Measurements from ENCODE around the gene TMEM233.

TMEM233 gene

GRCh38 chr12:119570771-119571170 lies 22.8 kb upstream of the TMEM233 start:
- no peak for DNase-seq (ENCODE audit: low read depth, low spot score)
- in situ Hi-C loops (cut with HindIII; ENCODE audit: low sequenced_read_pairs) = no loop called here
- TF ChIP-seq CTCF (IDR thresholded peaks at IDR 0.05; ENCODE audit: low read depth, low read length) = no peak
- H3K4me3 ChIP-seq (ENCODE audit: low read depth, low read length) = no peak overlapping the region

GRCh38 chr12:119573086-119573485 lies 20.5 kb upstream of the TMEM233 start:
- TF ChIP-seq CTCF (IDR thresholded peaks at IDR 0.05; ENCODE audit: low read depth, low read length) = no peak
- DNase-seq (ENCODE audit: low read depth, low spot score) = no peak
- H3K4me3 ChIP-seq (ENCODE audit: low read depth, low read length) = no peak overlapping the region
- in situ Hi-C loops (cut with HindIII; ENCODE audit: low sequenced_read_pairs) = no loop called here

- DNase-seq (ENCODE audit: low read depth, low spot score) = no peak
- in situ Hi-C loops (cut with HindIII; ENCODE audit: low sequenced_read_pairs) = no loop called here
- no peak overlapping the region for H3K4me3 ChIP-seq (ENCODE audit: low read depth, low read length)
- no peak for TF ChIP-seq CTCF (IDR thresholded peaks at IDR 0.05; ENCODE audit: low read depth, low read length)
Observed at GRCh38 chr12:119574255-119574654, 19.3 kb upstream of the TMEM233 start.

GRCh38 chr12:119576118-119576810 lies 17.3 kb upstream of the TMEM233 start:
- H3K4me3 ChIP-seq (ENCODE audit: low read depth, low read length) = no peak overlapping the region
- no peak for TF ChIP-seq CTCF (IDR thresholded peaks at IDR 0.05; ENCODE audit: low read depth, low read length)
- in situ Hi-C loops (cut with HindIII; ENCODE audit: low sequenced_read_pairs) = no loop called here
- no peak for DNase-seq (ENCODE audit: low read depth, low spot score)

GRCh38 chr12:119576915-119577314 lies 16.7 kb upstream of the TMEM233 start:
- TF ChIP-seq CTCF (IDR thresholded peaks at IDR 0.05; ENCODE audit: low read depth, low read length) = no peak
- in situ Hi-C loops (cut with HindIII; ENCODE audit: low sequenced_read_pairs) = no loop called here
- no peak overlapping the region for H3K4me3 ChIP-seq (ENCODE audit: low read depth, low read length)
- DNase-seq (ENCODE audit: low read depth, low spot score) = no peak

GRCh38 chr12:119578112-119578511 lies 15.5 kb upstream of the TMEM233 start:
- H3K4me3 ChIP-seq (ENCODE audit: low read depth, low read length) = no peak overlapping the region
- peak; percentile 17 for DNase-seq (ENCODE audit: low read depth, low spot score)
- TF ChIP-seq CTCF (IDR thresholded peaks at IDR 0.05; ENCODE audit: low read depth, low read length) = no peak
- in situ Hi-C loops (cut with HindIII; ENCODE audit: low sequenced_read_pairs) = no loop called here

All from astrocyte of the spinal cord (primary cell).